Medulla oblongata (tissue), 1 donor: ENCODE data around the gene ZNF775.

Experiments used
- DNase-seq: peaks from one replicate; pipeline ENCODE4 v3.0.0-alpha.2; 2015; ENCODE audit errors: extremely low spot score

The ZNF775 gene

GRCh38 chr7:150412518-150413488 is 33.7 kb downstream of the ZNF775 start:
- DNase-seq, result no peak

- DNase-seq, result no peak
These were observed 34.5 kb downstream of the ZNF775 start for GRCh38 chr7:150413640-150414081.

GRCh38 chr7:150415161-150416153 is 36.3 kb downstream of the ZNF775 start:
- no peak for DNase-seq

DNA sequence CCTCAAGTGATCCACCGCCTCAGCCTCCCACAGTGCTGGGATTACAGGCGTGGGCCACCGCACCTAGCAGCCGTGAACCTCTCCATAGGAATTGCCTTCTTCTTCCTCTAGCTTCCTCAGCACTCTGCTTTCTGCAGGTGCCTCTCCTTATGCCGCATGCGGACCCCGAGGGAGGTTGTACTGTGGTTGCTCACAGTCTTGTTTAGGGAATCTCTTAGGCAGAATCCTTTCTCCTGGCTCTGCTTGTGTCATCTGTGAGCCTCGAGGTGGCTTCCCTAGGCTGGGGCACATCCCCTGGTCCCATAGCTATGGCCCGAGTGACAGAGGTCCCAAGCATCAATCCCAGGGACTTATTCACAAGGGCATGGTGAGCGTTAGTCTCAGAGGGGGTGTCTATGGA is 38.1 kb downstream of the ZNF775 start:
- no peak for DNase-seq

- DNase-seq, result no peak
These were observed 38.7 kb downstream of the ZNF775 start for GRCh38 chr7:150417863-150418262.

- no peak for DNase-seq
These were observed 41.1 kb downstream of the ZNF775 start for GRCh38 chr7:150420242-150420641.

GRCh38 chr7:150420987-150421674 is 42.0 kb downstream of the ZNF775 start:
- peak; percentile 94 for DNase-seq

- DNase-seq, result no peak
These were observed 42.7 kb downstream of the ZNF775 start for GRCh38 chr7:150421831-150422230.

DNA sequence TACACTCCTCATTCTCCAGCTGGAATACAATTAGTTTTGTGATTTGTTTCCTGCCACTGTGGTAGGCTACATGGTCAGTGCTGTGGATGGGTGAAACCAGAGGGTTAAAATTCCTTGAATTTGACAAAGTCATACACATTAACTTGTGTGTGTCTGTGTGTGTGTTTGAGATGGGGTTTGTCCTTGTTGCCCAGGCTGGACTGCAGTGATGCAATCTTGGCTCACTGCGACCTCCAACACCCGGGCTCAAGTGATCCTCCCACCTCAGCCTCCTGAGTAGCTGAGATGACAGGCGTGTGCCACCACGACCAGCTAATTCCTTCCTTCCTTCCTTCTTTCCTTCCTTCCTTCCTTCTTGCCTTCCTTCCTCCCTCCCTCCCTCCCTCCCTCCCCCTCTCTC is 46.5 kb downstream of the ZNF775 start:
- no peak for DNase-seq

- DNase-seq, result peak; percentile 34
These were observed 49.7 kb downstream of the ZNF775 start for GRCh38 chr7:150428671-150429451.

GRCh38 chr7:150429699-150430098 is 50.6 kb downstream of the ZNF775 start:
- no peak for DNase-seq

DNA sequence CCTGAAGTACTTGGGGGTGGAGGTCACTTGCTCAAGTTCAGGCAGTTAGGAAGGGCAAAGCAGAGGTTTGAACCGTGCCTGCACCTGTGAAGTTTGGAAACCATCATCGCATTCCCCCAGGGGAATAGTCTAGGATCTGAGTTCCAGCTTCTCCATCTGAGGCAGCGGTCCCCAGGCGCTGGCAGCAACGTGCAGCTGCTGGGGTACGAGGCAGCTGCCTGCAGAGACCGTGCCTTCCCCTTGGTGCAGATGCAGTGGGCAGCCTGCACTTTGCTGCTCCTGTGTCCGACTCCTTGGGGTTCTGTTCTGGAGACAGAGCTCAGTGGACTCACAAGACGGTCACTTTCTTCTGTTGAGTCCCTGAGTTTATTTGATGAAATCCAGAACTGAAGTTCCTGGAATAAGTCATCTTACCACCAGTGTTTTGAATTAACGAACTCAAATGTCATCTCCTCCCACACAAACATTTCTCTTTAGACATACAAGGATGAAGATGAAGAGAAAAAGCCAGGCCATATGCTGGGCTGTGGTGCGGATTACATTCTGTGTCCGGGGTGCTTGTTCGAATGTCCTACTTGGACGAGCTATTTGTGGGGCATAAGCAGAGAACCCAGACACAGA is 51.4 kb downstream of the ZNF775 start:
- DNase-seq, result no peak

GRCh38 chr7:150431839-150432658 is 52.9 kb downstream of the ZNF775 start:
- no peak for DNase-seq

GRCh38 chr7:150432915-150433892 is 54.1 kb downstream of the ZNF775 start:
- DNase-seq, result peak; percentile 67

GRCh38 chr7:150434240-150434639 is 55.1 kb downstream of the ZNF775 start:
- no peak for DNase-seq

- no peak for DNase-seq
These were observed 55.9 kb downstream of the ZNF775 start for GRCh38 chr7:150435047-150435389.

DNA sequence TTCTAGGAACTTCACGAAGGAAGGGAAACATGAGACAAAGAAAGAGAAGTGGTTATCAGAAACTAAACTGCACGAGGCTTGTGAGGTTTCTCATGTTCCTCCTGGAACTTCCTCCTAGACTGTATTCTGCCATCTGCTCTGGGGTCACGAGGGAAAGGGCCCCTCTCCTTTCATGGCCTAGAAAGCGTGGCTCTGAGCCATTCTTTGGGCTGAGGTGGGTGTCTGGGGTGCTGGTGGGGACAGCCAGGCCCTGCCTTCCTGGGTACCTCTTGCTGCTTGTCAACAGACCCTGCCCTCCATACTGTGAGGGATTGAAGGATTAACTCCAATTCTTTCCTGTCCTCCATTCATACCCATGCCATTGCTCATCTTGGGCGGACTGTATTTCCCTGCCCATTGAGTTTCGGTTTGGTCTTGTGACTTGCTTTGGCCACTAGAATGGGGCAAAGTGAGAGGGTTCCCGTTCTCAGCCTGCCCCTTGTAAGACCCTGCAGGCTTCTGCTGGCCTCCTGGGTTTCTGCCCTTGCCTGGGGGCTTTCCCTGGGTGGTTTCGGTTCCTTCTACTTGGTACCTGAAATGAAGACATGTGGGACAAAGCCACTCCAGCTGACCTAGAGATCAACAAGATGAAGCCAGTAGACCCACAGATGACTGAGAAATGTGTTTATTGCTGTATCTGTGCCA is 56.4 kb downstream of the ZNF775 start:
- DNase-seq, result peak; percentile 84

DNA sequence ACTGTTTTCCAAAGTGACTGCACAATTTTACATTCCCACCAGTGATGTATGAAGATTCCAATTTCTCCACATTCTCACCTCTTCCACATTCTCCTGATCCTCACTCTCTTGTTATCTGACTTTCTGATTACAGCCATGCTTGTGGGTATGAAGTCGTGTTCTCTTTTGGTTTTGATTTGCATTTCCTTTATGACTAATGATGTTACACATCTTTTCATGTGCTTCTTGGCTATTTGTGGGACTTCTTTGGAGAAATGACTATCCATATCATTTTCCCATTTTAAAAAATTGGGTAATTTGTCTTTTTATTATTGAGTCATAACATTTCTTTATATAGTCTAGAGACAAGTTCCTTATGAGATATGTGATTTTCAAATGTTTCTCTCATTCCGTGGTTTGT is 60.8 kb downstream of the ZNF775 start:
- no peak for DNase-seq
